HG03342 (cell line): ENCODE measurements around the gene REEP6.

Experiments
- ATAC-seq: cut with Tn5 transposase; IDR thresholded peaks from one replicate; pipeline ENCODE4 v1.9.1; 2021; ENCODE audit warnings: mild to moderate bottlenecking, moderate library complexity; ENCODE audit not compliant: unreplicated experiment

REEP6 gene

GRCh38 chr19:1456121-1456900, 34.7 kb upstream of the REEP6 start:
- no peak for ATAC-seq

GRCh38 chr19:1457031-1457739, 33.8 kb upstream of the REEP6 start:
- ATAC-seq, result no peak

- no peak for ATAC-seq
Observed at GRCh38 chr19:1457892-1458291, 33.1 kb upstream of the REEP6 start.

GRCh38 chr19:1459479-1459878, 31.5 kb upstream of the REEP6 start:
- no peak for ATAC-seq

- ATAC-seq, result no peak
Observed at GRCh38 chr19:1460033-1460995, 30.7 kb upstream of the REEP6 start.

GRCh38 chr19:1461862-1462261, 29.1 kb upstream of the REEP6 start:
- ATAC-seq, result no peak

GRCh38 chr19:1465191-1466016, 25.6 kb upstream of the REEP6 start:
- ATAC-seq, result no peak

- ATAC-seq, result no peak
Observed at GRCh38 chr19:1466018-1466460, 24.9 kb upstream of the REEP6 start.

- ATAC-seq, result no peak
Observed at GRCh38 chr19:1466461-1467214, 24.3 kb upstream of the REEP6 start.

- ATAC-seq, result no peak
Observed at GRCh38 chr19:1467215-1467489, 23.8 kb upstream of the REEP6 start.

- no peak for ATAC-seq
Observed at GRCh38 chr19:1467490-1468273, 23.3 kb upstream of the REEP6 start.

- ATAC-seq, result no peak
Observed at GRCh38 chr19:1468274-1468820, 22.6 kb upstream of the REEP6 start.

- no peak for ATAC-seq
Observed at GRCh38 chr19:1468821-1469254, 22.1 kb upstream of the REEP6 start.

- no peak for ATAC-seq
Observed at GRCh38 chr19:1469255-1470054, 21.5 kb upstream of the REEP6 start.

GRCh38 chr19:1470055-1470304, 21.0 kb upstream of the REEP6 start:
- no peak for ATAC-seq

- ATAC-seq, result no peak
Observed at GRCh38 chr19:1470305-1471009, 20.5 kb upstream of the REEP6 start.

GRCh38 chr19:1471010-1471514, 19.9 kb upstream of the REEP6 start:
- no peak for ATAC-seq
